ENCODE measurements around the gene FSTL1.

FSTL1 gene

GRCh38 chr3:120440001-120440703 lies 10.6 kb downstream of the FSTL1 start:
- DNase-seq (ENCODE audit: low read depth in 2 of 2) = no peak

GRCh38 chr3:120438665-120439370 lies 12.0 kb downstream of the FSTL1 start:
- no peak for DNase-seq (ENCODE audit: low read depth in 2 of 2)

GRCh38 chr3:120438216-120438615 lies 12.6 kb downstream of the FSTL1 start:
- no peak for DNase-seq (ENCODE audit: low read depth in 2 of 2)

GRCh38 chr3:120437559-120437958 lies 13.2 kb downstream of the FSTL1 start:
- no peak for DNase-seq (ENCODE audit: low read depth in 2 of 2)

- no peak for DNase-seq (ENCODE audit: low read depth in 2 of 2)
Measured at GRCh38 chr3:120436523-120437050, 14.2 kb downstream of the FSTL1 start.

GRCh38 chr3:120435621-120436020 lies 15.2 kb downstream of the FSTL1 start:
- DNase-seq (ENCODE audit: low read depth in 2 of 2) = no peak

GRCh38 chr3:120433662-120434331 lies 17.0 kb downstream of the FSTL1 start:
- DNase-seq (ENCODE audit: low read depth in 2 of 2) = no peak

- DNase-seq (ENCODE audit: low read depth in 2 of 2) = no peak
Measured at GRCh38 chr3:120432150-120432860, 18.5 kb downstream of the FSTL1 start.

- DNase-seq (ENCODE audit: low read depth in 2 of 2) = no peak
Measured at GRCh38 chr3:120429921-120430361, 20.9 kb downstream of the FSTL1 start.

GRCh38 chr3:120428924-120429323 lies 21.9 kb downstream of the FSTL1 start:
- DNase-seq (ENCODE audit: low read depth in 2 of 2) = no peak

- no peak for DNase-seq (ENCODE audit: low read depth in 2 of 2)
Measured at GRCh38 chr3:120427201-120427600, 23.6 kb downstream of the FSTL1 start.

- no peak for DNase-seq (ENCODE audit: low read depth in 2 of 2)
Measured at GRCh38 chr3:120425572-120426250, 25.1 kb downstream of the FSTL1 start.

- DNase-seq (ENCODE audit: low read depth in 2 of 2) = no peak
Measured at GRCh38 chr3:120424976-120425570, 25.7 kb downstream of the FSTL1 start.

- no peak for DNase-seq (ENCODE audit: low read depth in 2 of 2)
Measured at GRCh38 chr3:120424506-120424905, 26.3 kb downstream of the FSTL1 start.

- DNase-seq (ENCODE audit: low read depth in 2 of 2) = no peak
Measured at GRCh38 chr3:120423432-120423831, 27.4 kb downstream of the FSTL1 start.

- DNase-seq (ENCODE audit: low read depth in 2 of 2) = no peak
Measured at GRCh38 chr3:120421926-120422325, 28.9 kb downstream of the FSTL1 start.

GRCh38 chr3:120420928-120421551 lies 29.8 kb downstream of the FSTL1 start:
- no peak for DNase-seq (ENCODE audit: low read depth in 2 of 2)

- no peak for DNase-seq (ENCODE audit: low read depth in 2 of 2)
Measured at GRCh38 chr3:120420360-120420759, 30.4 kb downstream of the FSTL1 start.

GRCh38 chr3:120419797-120420196 lies 31.0 kb downstream of the FSTL1 start:
- no peak for DNase-seq (ENCODE audit: low read depth in 2 of 2)

GRCh38 chr3:120418866-120419490 lies 31.8 kb downstream of the FSTL1 start:
- no peak for DNase-seq (ENCODE audit: low read depth in 2 of 2)
